Measurements from ENCODE around the gene ADAMTS6. TPM values are rescaled to one million over a fixed set of nuclear protein-coding genes. Genes with fewer than 3 reads are reported as not detected.

Gene ADAMTS6
- total RNA-seq, 4 donors from 2014 or later = 2.9 to 16.5 (median 7.3) TPM

DNA sequence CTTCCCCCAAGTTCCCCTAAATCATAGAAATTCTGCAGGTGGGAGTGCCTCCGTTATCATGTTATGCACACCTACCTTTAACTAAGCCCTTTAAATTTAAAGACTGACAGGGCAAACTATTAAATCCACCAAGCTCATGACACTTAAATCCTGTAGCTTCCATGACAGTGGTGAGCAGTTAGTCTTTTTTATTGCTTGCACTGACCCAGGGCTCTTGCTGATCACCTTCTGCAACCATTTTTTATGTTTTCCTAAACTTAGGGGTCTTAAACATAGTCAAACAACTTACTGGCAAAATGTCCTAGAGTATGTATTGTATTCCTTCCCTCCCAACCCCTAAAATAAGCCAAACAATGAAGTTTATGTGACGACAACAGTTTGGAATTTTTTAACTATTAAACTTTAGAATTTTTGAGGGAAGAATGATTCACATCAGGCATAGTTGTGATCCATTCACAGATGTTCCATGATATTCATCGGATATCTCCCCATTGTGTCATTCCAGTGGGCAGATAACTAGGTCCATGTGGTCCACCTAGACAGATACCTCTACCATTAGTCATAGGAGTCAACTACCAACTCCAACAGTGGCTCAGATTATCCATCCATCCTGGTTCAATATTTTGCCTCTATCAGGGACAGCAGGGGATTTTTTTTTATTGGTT lies 283.1 kb downstream of the ADAMTS6 start:
- H3K4me1 ChIP-seq = no peaks in the 10 kb centered on the region
- H3K4me3 ChIP-seq = no peak overlapping the region
- TF ChIP-seq POLR2A (IDR thresholded peaks at IDR 0.05) (no peak), EP300 (IDR thresholded peaks at IDR 0.05) (no peak), CTCF (IDR thresholded peaks at IDR 0.05) (no peak)
- no peak overlapping the region for H3K27ac ChIP-seq
- 62 to 66% methylated on average over 3 of the region's 3 CpGs for WGBS, 2 donors
- H3K36me3 ChIP-seq = no peaks in the 10 kb centered on the region
- no peak for DNase-seq (ENCODE audit: low spot score in 2 of 2)
- no peaks in the 10 kb centered on the region for H3K27me3 ChIP-seq
- H3K9me3 ChIP-seq = no peaks in the 10 kb centered on the region

- 67 to 73% methylated on average over 5 of the region's 5 CpGs for WGBS, 2 donors
- Histone ChIP-seq H3K9me3 (no peaks in the 10 kb centered on the region), H3K36me3 (no peaks in the 10 kb centered on the region), H3K4me3 (no peak overlapping the region), H3K4me1 (no peaks in the 10 kb centered on the region), H3K27me3 (no peaks in the 10 kb centered on the region), H3K27ac (no peak overlapping the region)
- no peak for TF ChIP-seq EP300 (IDR thresholded peaks at IDR 0.05)
- no peak for TF ChIP-seq POLR2A (IDR thresholded peaks at IDR 0.05)
- TF ChIP-seq CTCF (IDR thresholded peaks at IDR 0.05) = no peak
- no peak for DNase-seq (ENCODE audit: low spot score in 2 of 2)
Observed at GRCh38 chr5:65197531-65198455, 283.9 kb downstream of the ADAMTS6 start.

GRCh38 chr5:65194871-65195270 lies 286.8 kb downstream of the ADAMTS6 start:
- Histone ChIP-seq H3K9me3 (no peaks in the 10 kb centered on the region), H3K27me3 (no peaks in the 10 kb centered on the region), H3K4me1 (peaks cover 0 to 3% (median 0%) of the 10 kb centered on the region in 4 donors), H3K36me3 (no peaks in the 10 kb centered on the region), H3K4me3 (no peak overlapping the region), H3K27ac (no peak overlapping the region)
- TF ChIP-seq EP300 (IDR thresholded peaks at IDR 0.05) = no peak
- TF ChIP-seq POLR2A (IDR thresholded peaks at IDR 0.05) = no peak
- TF ChIP-seq CTCF (IDR thresholded peaks at IDR 0.05) = no peak
- no peak for DNase-seq (ENCODE audit: low spot score in 2 of 2)
- 85 to 87% methylated on average over 2 of the region's 2 CpGs for WGBS, 2 donors

DNA sequence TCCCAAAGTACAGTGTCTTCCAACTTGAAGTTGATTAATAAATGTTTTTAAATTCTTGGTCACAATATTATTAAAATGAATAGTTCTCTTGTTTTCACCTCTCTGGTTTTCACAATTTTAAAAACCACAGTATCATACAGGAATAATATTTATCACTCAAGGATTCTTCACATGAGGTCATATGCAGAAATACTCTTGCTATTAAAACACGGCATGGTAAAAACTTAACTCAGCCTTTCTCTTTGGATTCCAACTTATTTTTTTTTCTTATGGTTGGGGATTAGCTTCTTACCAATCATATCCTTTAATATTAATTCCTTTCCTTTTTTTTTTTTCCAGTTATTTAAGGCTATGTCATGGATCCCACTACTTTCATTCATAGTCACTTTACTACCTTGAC lies 289.4 kb downstream of the ADAMTS6 start:
- no peak overlapping the region for H3K4me3 ChIP-seq
- no peak for DNase-seq (ENCODE audit: low spot score in 2 of 2)
- H3K9me3 ChIP-seq = no peaks in the 10 kb centered on the region
- peaks cover 0 to 3% (median 0%) of the 10 kb centered on the region in 4 donors for H3K4me1 ChIP-seq
- H3K27ac ChIP-seq = no peak overlapping the region
- no peaks in the 10 kb centered on the region for H3K27me3 ChIP-seq
- no peaks in the 10 kb centered on the region for H3K36me3 ChIP-seq
- TF ChIP-seq EP300 (IDR thresholded peaks at IDR 0.05) (no peak), CTCF (IDR thresholded peaks at IDR 0.05) (no peak), POLR2A (IDR thresholded peaks at IDR 0.05) (no peak)
- WGBS, 2 donors = 69 to 79% methylated on average over 1 of the region's 1 CpG

- Histone ChIP-seq H3K9me3 (no peaks in the 10 kb centered on the region), H3K4me1 (peaks cover 0 to 3% (median 0%) of the 10 kb centered on the region in 4 donors), H3K36me3 (no peaks in the 10 kb centered on the region), H3K27me3 (no peaks in the 10 kb centered on the region), H3K27ac (no peak overlapping the region), H3K4me3 (no peak overlapping the region)
- no peak for DNase-seq (ENCODE audit: low spot score in 2 of 2)
- TF ChIP-seq EP300 (IDR thresholded peaks at IDR 0.05) = no peak
- TF ChIP-seq CTCF (IDR thresholded peaks at IDR 0.05) = no peak
- no peak for TF ChIP-seq POLR2A (IDR thresholded peaks at IDR 0.05)
Observed at GRCh38 chr5:65191554-65192135, 290.1 kb downstream of the ADAMTS6 start.

All from tibial nerve (tissue), 4 donors.